Hematopoietic multipotent progenitor cell treated with erythropoietin and hydrocortisone succinate and interleukin-3 and kit ligand, for 4 days (in vitro differentiated cells): ENCODE data around the gene ANKK1.

Experiments
- DNase-seq: peaks from one replicate; pipeline ENCODE4 v3.0.0-alpha.2; 2015

ANKK1 gene

GRCh38 chr11:113387605-113388211 is at the start of gene ANKK1:
Gene ANKK1 (plus strand): TSS chr11:113387779. CDS start chr11:113387885, 106 bp downstream.
- no peak for DNase-seq

- DNase-seq = no peak
These were observed 48.8 kb upstream of the ANKK1 start for GRCh38 chr11:113338730-113339129.

DNA sequence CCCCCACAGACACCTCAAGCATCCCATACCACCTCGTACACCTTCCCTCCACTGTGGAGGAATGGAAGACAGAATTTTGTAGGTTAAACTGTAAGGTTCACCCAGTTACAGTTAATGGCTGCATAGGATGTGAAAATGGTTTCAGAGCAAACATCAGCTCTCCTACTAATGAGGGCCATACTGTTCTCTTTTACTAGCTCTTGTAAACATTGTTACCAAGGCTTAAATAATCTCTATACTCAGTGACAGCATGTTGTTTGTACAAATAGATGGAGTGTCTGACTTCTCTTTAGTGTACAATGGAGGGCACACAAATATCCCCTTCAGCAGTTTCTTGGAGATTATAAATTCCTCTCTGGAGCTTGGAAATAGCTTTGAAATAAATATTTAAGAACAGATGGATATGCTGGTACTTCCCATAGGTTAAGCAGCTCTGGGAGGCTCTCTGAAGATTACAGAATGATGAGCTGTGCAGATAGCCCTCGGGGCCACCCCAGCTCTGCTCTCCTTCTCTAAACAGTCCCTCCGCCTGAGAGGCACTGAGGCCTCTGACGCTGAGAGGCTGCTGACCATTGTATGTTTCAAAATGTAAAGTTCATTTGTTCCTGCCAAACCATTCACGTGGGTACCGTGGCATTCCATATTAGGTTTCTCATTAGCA is 47.5 kb upstream of the ANKK1 start:
- no peak for DNase-seq

DNA sequence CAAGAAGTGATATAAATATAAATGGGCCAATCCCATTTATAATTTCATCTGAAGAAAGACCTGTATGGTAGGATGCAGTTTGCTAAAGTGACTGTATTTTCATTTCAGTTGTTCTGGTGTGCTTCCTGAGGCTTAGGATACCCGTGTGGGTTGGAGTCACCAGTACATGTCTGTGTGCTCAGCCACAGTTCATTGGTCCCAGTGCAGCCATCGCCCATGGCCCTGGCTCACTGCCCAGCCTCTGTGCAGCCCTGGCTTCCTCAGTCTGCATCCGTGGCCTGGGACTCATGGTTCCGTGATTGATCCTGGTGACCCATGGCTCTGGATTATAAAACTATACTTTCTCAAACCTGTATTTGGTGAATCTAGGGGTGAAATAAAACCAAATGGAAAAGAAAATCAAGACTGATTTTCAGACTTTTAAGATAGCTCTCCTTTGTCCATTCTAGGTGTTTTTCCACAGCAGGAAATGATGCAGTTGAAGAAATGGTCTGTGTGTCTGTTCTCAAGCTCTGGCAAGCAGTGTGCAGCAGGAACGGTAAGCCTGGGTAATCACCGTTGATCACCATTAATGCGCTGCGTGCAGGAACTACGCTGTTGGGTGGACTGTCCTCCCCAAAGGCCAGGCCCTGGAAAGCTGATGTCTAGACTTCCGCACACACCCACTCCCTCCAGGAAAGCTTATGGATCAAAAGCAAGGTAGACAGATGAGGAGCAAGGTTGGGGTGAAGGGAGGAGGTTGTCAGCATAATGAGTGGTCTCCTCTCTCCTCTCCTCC is 46.0 kb upstream of the ANKK1 start:
- DNase-seq = no peak

- DNase-seq = no peak
These were observed 41.6 kb upstream of the ANKK1 start for GRCh38 chr11:113345978-113346377.

DNA sequence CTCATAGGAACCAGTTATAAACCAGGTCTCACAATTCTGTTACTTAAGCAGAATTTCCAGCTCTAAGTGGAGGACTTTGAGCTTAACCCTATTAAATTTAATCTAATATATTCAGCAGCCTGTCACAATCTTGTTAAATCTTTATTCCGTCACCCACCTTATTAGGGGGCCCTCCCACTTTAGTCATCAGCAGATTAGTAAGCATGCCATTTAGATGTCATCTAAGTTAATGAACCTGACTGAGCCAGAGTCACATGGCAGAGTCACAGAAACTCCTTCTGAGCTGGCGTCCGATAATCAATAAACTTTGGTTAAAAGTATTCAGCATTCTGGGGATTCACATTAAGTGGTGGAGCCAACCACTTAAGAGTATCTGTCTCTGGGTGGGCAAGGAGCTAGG is 38.1 kb upstream of the ANKK1 start:
- DNase-seq = no peak

DNA sequence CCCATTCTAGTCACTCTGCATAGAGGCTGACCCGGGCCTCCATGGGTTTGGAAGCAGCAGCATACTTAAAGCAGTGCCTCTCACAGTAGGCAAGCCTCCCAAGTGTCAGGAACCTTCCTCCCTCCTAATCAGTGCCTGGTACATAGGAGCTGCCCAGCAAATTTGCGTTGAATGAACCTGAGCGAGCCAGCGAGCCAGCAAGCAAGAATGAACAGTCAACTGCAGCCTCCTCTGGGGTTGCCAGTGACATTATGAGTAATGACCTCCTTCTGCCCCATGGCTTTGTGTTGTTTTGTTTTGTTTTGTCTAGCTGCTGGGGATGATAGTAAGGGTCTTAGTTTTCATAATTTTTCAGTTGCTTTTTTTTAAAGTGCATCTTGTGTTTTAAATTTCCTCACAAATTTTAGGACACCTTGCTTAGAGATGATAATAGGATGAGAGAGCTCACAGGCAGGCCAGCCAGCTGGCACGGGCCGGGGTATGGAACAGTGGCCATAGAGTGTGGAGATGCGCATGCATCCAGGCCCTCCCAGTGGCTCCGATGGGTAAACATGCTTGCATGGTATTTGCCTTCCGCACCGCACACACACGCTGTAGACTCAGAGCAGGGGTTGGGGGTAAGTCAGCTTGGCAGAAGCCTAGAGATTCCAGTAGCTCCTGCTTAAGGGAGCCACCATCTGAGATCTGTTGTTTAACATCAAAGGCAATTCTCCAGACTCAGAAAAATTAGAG is 37.1 kb upstream of the ANKK1 start:
- no peak for DNase-seq

- no peak for DNase-seq
These were observed 36.5 kb upstream of the ANKK1 start for GRCh38 chr11:113351068-113351450.

- DNase-seq = no peak
These were observed 36.1 kb upstream of the ANKK1 start for GRCh38 chr11:113351480-113351879.

DNA sequence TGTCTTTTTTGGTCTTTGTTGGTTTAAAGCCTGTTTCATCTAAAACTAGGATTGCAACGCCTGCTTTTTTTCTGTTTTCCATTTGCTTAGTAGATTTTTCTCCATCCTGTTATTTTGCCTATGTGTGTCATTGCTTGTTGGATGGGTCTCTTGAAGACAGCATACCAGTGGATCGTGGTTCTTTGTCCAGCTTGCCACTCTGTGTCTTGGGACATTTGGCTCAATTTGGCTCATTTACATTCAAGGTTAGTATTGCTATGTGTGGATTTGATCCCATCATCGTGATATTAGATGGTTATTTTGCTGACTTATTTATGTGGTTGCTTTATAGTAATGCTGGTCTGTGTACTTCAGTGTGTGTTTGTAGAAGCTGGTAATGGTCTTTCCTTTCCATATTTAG is 31.4 kb upstream of the ANKK1 start:
- DNase-seq = no peak

DNA sequence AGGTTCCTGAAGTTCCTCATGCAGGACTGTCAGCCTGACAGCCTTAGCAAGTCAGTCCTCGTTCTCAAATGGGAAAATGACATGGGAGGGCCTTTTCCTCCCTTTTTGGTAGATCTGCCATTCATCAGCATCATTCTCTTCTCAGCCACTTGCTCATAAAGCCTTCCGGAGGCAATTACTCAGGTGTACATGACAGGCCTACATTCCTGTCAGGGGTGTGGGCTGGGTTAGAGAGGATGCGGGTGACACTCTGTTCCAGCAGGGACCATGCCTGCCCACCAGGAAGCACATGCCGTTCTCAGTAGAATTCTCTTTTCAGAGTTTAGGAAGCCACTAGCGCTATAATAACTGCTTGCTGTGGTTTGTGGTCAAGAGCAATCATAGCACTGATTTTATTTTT is 24.2 kb upstream of the ANKK1 start:
- peak; percentile 14 for DNase-seq

GRCh38 chr11:113363996-113364641 is 23.5 kb upstream of the ANKK1 start:
- no peak for DNase-seq

GRCh38 chr11:113365895-113366294 is 21.7 kb upstream of the ANKK1 start:
- DNase-seq = no peak

DNA sequence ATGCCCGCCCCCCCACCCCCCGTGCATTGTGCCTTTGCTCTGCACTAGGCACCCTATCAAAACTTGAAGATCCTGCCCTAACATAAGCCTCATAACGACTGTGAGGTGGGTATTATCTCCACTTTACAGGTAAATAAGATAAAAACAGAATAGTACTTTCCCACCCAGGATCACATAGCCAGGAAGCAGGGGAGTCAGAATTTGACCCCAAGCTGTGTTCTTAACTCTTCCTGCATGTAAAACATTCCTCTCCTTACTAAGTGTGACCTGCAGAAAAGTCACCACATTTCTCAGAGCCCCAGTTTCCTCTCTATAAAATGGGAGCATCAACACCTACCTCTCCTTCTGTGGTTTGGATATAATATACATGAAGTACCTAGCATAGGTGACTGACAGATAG is 18.2 kb upstream of the ANKK1 start:
- no peak for DNase-seq

DNA sequence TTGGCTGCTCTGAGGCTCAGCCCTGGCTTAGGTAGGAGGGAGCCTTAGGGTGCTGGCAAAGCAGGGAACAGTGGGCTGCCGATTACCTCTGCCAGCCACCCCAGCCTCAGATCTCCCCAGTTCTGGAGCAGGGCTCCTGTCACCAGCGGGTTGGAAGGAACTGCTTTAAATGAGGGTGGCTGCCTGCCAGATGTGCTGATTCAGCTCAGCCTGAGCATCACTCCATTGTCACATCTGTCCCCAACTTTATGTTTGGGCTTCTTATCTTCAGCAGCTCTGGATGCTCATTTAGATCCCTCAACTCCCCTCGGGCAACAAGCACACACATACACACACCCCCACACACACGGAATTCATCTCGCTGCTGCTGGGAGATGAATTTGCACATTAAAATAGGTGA is 16.9 kb upstream of the ANKK1 start:
- DNase-seq = no peak

- peak; percentile 24 for DNase-seq
These were observed 15.3 kb upstream of the ANKK1 start for GRCh38 chr11:113372309-113372708.

DNA sequence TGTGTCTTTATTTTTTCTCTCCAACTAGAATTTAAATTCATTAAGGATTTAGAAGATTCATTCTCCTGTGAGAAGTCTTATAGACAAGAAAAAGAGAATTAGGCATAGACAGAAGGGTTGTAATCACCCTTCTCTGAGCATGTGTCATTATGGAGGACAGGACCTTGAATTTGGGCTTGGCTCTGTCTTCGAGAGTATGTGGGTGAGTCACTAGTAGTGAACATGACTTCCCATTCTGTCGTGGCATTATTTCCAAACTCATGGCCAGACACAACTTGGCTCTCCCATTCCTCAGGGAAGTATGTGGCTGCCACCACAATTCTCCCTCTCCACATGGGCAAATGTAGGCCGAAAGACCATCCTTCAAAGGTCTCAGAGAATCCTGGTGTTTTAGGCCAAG is 14.3 kb upstream of the ANKK1 start:
- no peak for DNase-seq

DNA sequence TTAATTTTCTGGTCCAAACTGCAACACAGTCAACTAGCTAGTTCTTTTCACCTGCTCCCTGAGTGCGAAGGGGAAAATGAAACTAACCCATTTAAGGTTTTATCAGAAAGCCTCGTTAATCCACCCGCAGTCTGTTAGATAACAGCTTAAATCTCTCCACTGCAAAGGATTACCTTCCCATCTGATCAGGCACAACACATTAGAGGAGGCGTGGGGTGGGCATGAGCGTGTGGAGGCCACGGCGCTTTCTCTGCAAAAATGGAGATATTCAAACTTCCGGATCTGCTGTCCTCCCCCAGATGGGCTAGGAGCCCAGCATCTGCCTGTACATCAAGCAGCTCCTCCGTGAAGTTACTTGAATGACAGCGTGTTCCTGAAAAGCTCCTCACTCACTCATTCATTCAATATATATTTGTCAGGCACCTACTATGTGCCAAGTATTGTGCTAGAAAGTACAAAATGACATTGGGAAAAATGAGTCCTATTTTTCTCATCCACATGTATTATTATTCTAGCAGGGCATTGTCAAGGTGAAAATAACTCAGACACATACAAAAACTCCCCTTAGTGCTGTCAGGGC is 13.5 kb upstream of the ANKK1 start:
- no peak for DNase-seq

- no peak for DNase-seq
These were observed 12.2 kb upstream of the ANKK1 start for GRCh38 chr11:113375402-113375801.

- peak; percentile 73 for DNase-seq
These were observed 11.4 kb upstream of the ANKK1 start for GRCh38 chr11:113376156-113376555.

GRCh38 chr11:113377681-113378412 is 9.7 kb upstream of the ANKK1 start:
- no peak for DNase-seq

DNA sequence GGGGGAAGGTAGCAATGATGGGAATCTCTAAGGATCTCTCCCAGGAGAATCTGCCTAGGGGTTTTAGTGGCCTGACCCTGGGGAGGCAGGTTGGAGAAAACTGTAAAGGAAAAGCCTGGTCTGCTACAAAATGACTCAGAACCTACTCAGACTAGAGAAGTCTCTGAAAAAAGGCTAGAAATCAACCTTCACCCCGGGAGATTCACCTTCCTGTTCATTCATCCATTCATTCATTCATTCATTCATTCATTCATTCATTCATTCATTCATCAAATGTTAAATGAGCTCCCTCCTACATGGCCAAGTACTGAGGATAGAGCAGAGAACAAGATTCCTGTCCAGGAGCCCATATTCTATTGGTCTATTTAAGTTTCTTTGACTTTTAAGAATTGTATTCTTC is 8.9 kb upstream of the ANKK1 start:
- DNase-seq = no peak
